ENCODE results near the gene TATDN2. TPM values are rescaled to one million over a fixed set of nuclear protein-coding genes. Genes with fewer than 3 reads are reported as not detected.
A peak's percentile ranks its signal among the peaks of the same experiment; 100 is the strongest.

TATDN2 gene
- total RNA-seq, 2 experiments from 2014 or later: 22.0 to 57.5 TPM

- H3K4me3 ChIP-seq (ENCODE audit: low read depth, low read length, poor library complexity, severe bottlenecking): no peak overlapping the region
- peaks cover 24% of the 10 kb centered on the region for H3K79me2 ChIP-seq (ENCODE audit: insufficient read depth, low read depth, low read length)
- no TSS peak for BruUV-seq (replicated peaks)
- peaks cover 20% of the 10 kb centered on the region for H3K4me1 ChIP-seq (ENCODE audit: insufficient read depth, low read length, poor library complexity, severe bottlenecking)
- no peaks in the 10 kb centered on the region for H3K9me3 ChIP-seq (ENCODE audit: low read length)
- CTCF ChIA-PET (ENCODE audit: unreplicated experiment): interaction anchor here (0.6 kb wide), 1 partner anchor 480 kb away, joined by 3 read pairs; no protein-coding TSS in a partner anchor
- no peak for DNase-seq (ENCODE audit: low spot score)
- H2AFZ ChIP-seq (ENCODE audit: low read length): no peak overlapping the region
- TF ChIP-seq CTCF (conservative IDR thresholded peaks at IDR 0.05; ENCODE audit: low read length) (no peak), EZH2phosphoT487 (IDR thresholded peaks at IDR 0.05; ENCODE audit: borderline replicate concordance, low read depth, low read length) (no peak)
- H3K36me3 ChIP-seq (ENCODE audit: insufficient read depth, low read length): peaks cover 27% of the 10 kb centered on the region; the same call in 1 of the 2 replicates
- POLR2A ChIA-PET: interaction anchor here (0.6 to 1.3 kb wide), 8 partner anchors 9 to 528 kb away, joined by 3 to 7 read pairs (median 4); partner anchors contain the start of gene CRELD1
- H3K9me2 ChIP-seq (ENCODE audit: insufficient read depth, low read length): no peaks in the 10 kb centered on the region
- peaks cover 6% of the 10 kb centered on the region; the same call in 1 of the 2 replicates for H4K20me1 ChIP-seq (ENCODE audit: insufficient read depth, low read length)
- H3K27ac ChIP-seq (ENCODE audit: low read depth, low read length, poor library complexity, severe bottlenecking): no peak overlapping the region
- peak overlapping the region; percentile 48; the same call in 1 of the 2 replicates for H3K4me2 ChIP-seq (ENCODE audit: low read length)
- intact Hi-C loops (cut with micrococcal nuclease; ENCODE audit: unreplicated experiment): loop anchor here (2.0 to 5.0 kb wide), 4 partner anchors 73 to 479 kb away; partner anchors contain the start of genes BRK1, CRELD1, RPUSD3 and TATDN2
Measured at GRCh38 chr3:10321630-10322351, 73.5 kb downstream of the TATDN2 start.

GRCh38 chr3:10322352-10322710 is 74.1 kb downstream of the TATDN2 start:
- peak; percentile 64 for DNase-seq (ENCODE audit: low spot score)
- Histone ChIP-seq H3K27ac (ENCODE audit: low read depth, low read length, poor library complexity, severe bottlenecking) (no peak overlapping the region), H3K4me2 (ENCODE audit: low read length) (no peak overlapping the region), H3K4me3 (ENCODE audit: low read depth, low read length, poor library complexity, severe bottlenecking) (no peak overlapping the region), H3K36me3 (ENCODE audit: insufficient read depth, low read length) (peaks cover 21% of the 10 kb centered on the region; the same call in 1 of the 2 replicates), H3K4me1 (ENCODE audit: insufficient read depth, low read length, poor library complexity, severe bottlenecking) (peaks cover 20% of the 10 kb centered on the region), H2AFZ (ENCODE audit: low read length) (no peak overlapping the region), H3K9me3 (ENCODE audit: low read length) (no peaks in the 10 kb centered on the region), H3K79me2 (ENCODE audit: insufficient read depth, low read depth, low read length) (peaks cover 24% of the 10 kb centered on the region), H4K20me1 (ENCODE audit: insufficient read depth, low read length) (peaks cover 6% of the 10 kb centered on the region; the same call in 1 of the 2 replicates), H3K9me2 (ENCODE audit: insufficient read depth, low read length) (no peaks in the 10 kb centered on the region)
- BruUV-seq (replicated peaks): no TSS peak
- TF ChIP-seq CTCF (conservative IDR thresholded peaks at IDR 0.05; ENCODE audit: low read length) (peak; percentile 83), EZH2phosphoT487 (IDR thresholded peaks at IDR 0.05; ENCODE audit: borderline replicate concordance, low read depth, low read length) (no peak)
- CTCF ChIA-PET (ENCODE audit: unreplicated experiment): interaction anchor here (0.6 kb wide), 1 partner anchor 601 kb away, joined by 3 read pairs; no protein-coding TSS in a partner anchor
- intact Hi-C loops (cut with micrococcal nuclease; ENCODE audit: unreplicated experiment): loop anchor here (5.0 kb wide), 3 partner anchors 205 to 480 kb away; partner anchors contain the start of genes BRK1, CRELD1 and RPUSD3
- POLR2A ChIA-PET: interaction anchor here (0.7 to 1.0 kb wide), 2 partner anchors 298 to 432 kb away, joined by 4 to 7 read pairs; no protein-coding TSS in a partner anchor
